Left ventricle myocardium inferior (tissue), 1 donor: ENCODE measurements around the gene FANCM. TPM values are rescaled to one million over a fixed set of nuclear protein-coding genes. Genes with fewer than 3 reads are reported as not detected.

Source experiments
- DNase-seq: peaks from one replicate; pipeline ENCODE4 v3.0.0-alpha.2; 2020
- H3K27ac ChIP-seq: fragments of 200-600 bp; replicated peaks from 2 replicates; pipeline ENCODE4 v1.8.0; 2021
- H3K27me3 ChIP-seq: fragments of 200-600 bp; 2 replicates; pipeline ENCODE4 v1.8.0; 2021; ENCODE audit warnings: low read depth
- H3K36me3 ChIP-seq: fragments of 200-600 bp; 2 replicates; pipeline ENCODE4 v1.8.0; 2021
- H3K4me1 ChIP-seq: fragments of 200-600 bp; 2 replicates; pipeline ENCODE4 v1.8.0; 2021
- H3K4me3 ChIP-seq: fragments of 200-600 bp; 2 replicates; pipeline ENCODE4 v1.8.0; 2021; ENCODE audit warnings: mild to moderate bottlenecking, moderate library complexity
- H3K9me3 ChIP-seq: fragments of 200-600 bp; replicated peaks from 2 replicates; pipeline ENCODE4 v1.8.0; 2021
- intact Hi-C: fragments of 100-400 bp; cut with micrococcal nuclease; formaldehyde crosslinking; loops from one replicate; pipeline ENCODE4 v1.11.0; 2022
- long read RNA-seq: library from polyadenylated mRNA; unstranded; transcript quantifications from one replicate; pipeline ENCODE4 v2.0.0, GENCODE V29; 2021
- total RNA-seq: library from RNA; stranded (reverse); fragmentation: NEBNext Ultra II Directional; extraction: Animal tissue kit (Norgen Biotek cat#: 25700); gene quantifications from one replicate; pipeline ENCODE4 v1.2.1, GENCODE V29; 2021
- TF ChIP-seq, protein P1 (sequence below): fragments of 200-600 bp; IDR thresholded peaks from 2 replicates; pipeline ENCODE4 v1.8.0; 2021; ENCODE audit warnings: antibody characterized with exemption, mild to moderate bottlenecking, borderline replicate concordance
- donor health status: DM: no; HTN: yes; CAD: no; lungs with severe emphysema.

FANCM gene, protein sequence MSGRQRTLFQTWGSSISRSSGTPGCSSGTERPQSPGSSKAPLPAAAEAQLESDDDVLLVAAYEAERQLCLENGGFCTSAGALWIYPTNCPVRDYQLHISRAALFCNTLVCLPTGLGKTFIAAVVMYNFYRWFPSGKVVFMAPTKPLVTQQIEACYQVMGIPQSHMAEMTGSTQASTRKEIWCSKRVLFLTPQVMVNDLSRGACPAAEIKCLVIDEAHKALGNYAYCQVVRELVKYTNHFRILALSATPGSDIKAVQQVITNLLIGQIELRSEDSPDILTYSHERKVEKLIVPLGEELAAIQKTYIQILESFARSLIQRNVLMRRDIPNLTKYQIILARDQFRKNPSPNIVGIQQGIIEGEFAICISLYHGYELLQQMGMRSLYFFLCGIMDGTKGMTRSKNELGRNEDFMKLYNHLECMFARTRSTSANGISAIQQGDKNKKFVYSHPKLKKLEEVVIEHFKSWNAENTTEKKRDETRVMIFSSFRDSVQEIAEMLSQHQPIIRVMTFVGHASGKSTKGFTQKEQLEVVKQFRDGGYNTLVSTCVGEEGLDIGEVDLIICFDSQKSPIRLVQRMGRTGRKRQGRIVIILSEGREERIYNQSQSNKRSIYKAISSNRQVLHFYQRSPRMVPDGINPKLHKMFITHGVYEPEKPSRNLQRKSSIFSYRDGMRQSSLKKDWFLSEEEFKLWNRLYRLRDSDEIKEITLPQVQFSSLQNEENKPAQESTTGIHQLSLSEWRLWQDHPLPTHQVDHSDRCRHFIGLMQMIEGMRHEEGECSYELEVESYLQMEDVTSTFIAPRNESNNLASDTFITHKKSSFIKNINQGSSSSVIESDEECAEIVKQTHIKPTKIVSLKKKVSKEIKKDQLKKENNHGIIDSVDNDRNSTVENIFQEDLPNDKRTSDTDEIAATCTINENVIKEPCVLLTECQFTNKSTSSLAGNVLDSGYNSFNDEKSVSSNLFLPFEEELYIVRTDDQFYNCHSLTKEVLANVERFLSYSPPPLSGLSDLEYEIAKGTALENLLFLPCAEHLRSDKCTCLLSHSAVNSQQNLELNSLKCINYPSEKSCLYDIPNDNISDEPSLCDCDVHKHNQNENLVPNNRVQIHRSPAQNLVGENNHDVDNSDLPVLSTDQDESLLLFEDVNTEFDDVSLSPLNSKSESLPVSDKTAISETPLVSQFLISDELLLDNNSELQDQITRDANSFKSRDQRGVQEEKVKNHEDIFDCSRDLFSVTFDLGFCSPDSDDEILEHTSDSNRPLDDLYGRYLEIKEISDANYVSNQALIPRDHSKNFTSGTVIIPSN (N-terminal part only)
- 2.7 TPM for total RNA-seq
- long read RNA-seq = 0 reads

DNA sequence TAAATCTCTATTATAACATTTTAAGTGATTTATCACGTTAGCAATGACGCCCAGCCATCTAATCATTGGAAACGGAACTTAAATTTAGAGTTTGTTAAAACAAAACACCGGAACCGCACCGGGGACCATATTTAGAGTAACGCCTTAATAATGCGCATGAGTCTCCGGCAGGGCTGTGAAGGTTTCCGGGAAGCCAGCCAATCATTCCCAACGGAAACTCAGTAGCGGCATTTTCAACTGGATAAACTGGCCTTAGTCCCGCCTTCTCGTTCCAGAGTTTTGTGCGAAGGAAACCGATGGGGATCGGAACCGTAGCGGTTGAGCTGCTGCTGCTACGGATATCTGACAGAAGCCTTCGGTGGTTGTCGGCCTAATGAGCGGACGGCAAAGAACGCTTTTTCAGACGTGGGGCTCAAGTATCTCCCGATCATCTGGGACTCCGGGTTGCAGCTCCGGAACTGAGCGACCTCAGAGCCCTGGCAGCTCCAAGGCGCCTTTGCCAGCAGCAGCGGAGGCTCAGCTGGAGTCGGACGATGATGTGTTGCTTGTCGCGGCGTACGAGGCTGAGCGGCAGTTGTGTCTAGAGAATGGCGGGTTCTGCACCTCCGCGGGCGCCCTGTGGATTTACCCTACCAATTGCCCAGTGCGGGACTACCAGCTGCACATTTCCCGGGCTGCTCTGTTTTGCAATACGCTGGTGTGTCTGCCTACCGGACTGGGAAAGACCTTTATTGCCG, at the start of gene FANCM:
TSS of gene FANCM (plus strand) at position 272 of the 737 bp plus-strand sequence. CDS start at position 374, 102 bp downstream.
- peak; percentile 89 for DNase-seq
- peak within 1 kb of the TSS; percentile 92 for H3K27ac ChIP-seq
- peaks cover 72% of the 10 kb centered on the region for H3K4me1 ChIP-seq
- peak within 1 kb of the TSS; percentile 90 for H3K4me3 ChIP-seq
- no peaks in the 10 kb centered on the region for H3K9me3 ChIP-seq
- intact Hi-C loops = no loop called here
- H3K27me3 ChIP-seq = no peaks in the 10 kb centered on the region
- TF ChIP-seq, protein P1, sequence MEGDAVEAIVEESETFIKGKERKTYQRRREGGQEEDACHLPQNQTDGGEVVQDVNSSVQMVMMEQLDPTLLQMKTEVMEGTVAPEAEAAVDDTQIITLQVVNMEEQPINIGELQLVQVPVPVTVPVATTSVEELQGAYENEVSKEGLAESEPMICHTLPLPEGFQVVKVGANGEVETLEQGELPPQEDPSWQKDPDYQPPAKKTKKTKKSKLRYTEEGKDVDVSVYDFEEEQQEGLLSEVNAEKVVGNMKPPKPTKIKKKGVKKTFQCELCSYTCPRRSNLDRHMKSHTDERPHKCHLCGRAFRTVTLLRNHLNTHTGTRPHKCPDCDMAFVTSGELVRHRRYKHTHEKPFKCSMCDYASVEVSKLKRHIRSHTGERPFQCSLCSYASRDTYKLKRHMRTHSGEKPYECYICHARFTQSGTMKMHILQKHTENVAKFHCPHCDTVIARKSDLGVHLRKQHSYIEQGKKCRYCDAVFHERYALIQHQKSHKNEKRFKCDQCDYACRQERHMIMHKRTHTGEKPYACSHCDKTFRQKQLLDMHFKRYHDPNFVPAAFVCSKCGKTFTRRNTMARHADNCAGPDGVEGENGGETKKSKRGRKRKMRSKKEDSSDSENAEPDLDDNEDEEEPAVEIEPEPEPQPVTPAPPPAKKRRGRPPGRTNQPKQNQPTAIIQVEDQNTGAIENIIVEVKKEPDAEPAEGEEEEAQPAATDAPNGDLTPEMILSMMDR = no peak
- H3K36me3 ChIP-seq = no peaks in the 10 kb centered on the region

DNA sequence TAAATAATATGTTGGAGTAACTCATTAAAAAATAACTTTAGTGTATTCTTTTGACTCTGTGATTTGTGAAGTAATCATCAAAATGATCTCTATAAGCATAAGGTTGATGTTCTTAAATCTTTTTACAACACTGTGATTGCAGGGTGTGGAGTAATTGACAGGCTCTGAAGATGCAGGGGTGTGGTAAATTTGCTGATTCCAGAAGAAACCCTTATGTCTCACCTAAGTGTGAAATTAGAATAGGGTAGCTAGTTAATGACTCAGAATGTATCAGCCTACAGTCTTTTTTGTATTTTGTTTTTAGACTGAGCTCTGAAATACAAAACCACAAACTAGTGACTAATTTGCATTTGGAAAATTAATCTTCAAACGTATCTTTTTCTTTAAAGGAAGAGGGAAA, 45.9 kb upstream of the FANCM start:
- Histone ChIP-seq H3K4me1 (peaks cover 64% of the 10 kb centered on the region), H3K4me3 (no peak overlapping the region), H3K36me3 (no peaks in the 10 kb centered on the region), H3K9me3 (no peaks in the 10 kb centered on the region), H3K27ac (no peak overlapping the region), H3K27me3 (no peaks in the 10 kb centered on the region)
- intact Hi-C loops = no loop called here
- DNase-seq = no peak
- TF ChIP-seq, protein P1 = no peak

DNA sequence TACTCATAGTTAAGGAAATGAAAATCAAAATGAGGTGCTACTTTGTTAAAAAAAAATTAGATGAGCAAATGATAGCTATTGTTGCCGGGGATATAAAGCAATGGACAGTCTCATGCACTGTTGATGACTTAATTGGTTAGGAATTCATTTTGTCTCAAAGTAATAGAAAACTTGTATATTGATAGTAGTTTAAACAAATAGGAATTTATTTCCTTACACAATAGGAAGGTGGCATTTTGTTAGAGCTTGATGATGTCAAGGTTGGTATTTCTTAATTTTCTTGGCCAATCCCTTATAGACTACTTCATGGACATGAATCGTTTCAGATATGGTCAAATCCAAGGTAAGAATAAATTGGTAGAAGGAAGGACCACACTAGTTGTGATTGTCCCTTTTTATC, 44.0 kb upstream of the FANCM start:
- intact Hi-C loops = no loop called here
- Histone ChIP-seq H3K27me3 (no peaks in the 10 kb centered on the region), H3K27ac (no peak overlapping the region), H3K9me3 (no peaks in the 10 kb centered on the region), H3K4me1 (peaks cover 45% of the 10 kb centered on the region), H3K4me3 (no peak overlapping the region), H3K36me3 (peaks cover 18% of the 10 kb centered on the region)
- TF ChIP-seq, protein P1 = no peak
- DNase-seq = no peak

DNA sequence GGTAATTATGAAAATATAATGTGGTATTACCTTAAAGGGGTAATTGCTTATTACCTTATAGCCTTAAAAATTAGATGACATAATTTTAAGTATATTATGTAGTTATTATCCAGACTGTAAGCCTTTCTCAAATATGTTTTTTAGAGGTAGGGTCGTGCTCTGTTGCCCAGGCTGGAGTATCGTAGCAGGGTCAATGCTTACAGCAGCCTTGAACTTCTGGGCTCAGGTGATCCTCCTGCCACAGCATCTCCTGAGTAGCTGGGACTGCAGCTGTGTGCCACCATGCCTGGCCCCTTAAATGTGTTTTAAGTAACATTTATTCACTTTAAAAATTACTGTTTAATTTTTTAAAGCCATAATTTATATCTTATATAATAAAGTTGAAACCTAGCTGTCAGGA, 41.5 kb upstream of the FANCM start:
- peaks cover 43% of the 10 kb centered on the region for H3K36me3 ChIP-seq
- peaks cover 23% of the 10 kb centered on the region for H3K4me1 ChIP-seq
- H3K9me3 ChIP-seq = no peaks in the 10 kb centered on the region
- no peaks in the 10 kb centered on the region for H3K27me3 ChIP-seq
- no peak for DNase-seq
- intact Hi-C loops = no loop called here
- H3K4me3 ChIP-seq = no peak overlapping the region
- TF ChIP-seq, protein P1 = no peak
- no peak overlapping the region for H3K27ac ChIP-seq
